ENCODE results near the gene P2RY8.
"Not testable (repeated sequence)": the region's sequence is repeated elsewhere in the genome, so short reads cannot be mapped to it uniquely, and the experiment has no call there.

The P2RY8 gene

GRCh38 chrX:1442016-1442665 lies 94.8 kb downstream of the P2RY8 start:
- no peak for DNase-seq

- DNase-seq: no peak
Measured at GRCh38 chrX:1440506-1440905, 96.5 kb downstream of the P2RY8 start.

GRCh38 chrX:1435241-1435895 lies 101.6 kb downstream of the P2RY8 start:
- DNase-seq: no peak

- no peak for DNase-seq
Measured at GRCh38 chrX:1434871-1435240, 102.1 kb downstream of the P2RY8 start.

- DNase-seq: no peak
Measured at GRCh38 chrX:1433646-1434357, 103.2 kb downstream of the P2RY8 start.

GRCh38 chrX:1430451-1430850 lies 106.5 kb downstream of the P2RY8 start:
- DNase-seq: no peak

- DNase-seq: no peak
Measured at GRCh38 chrX:1427756-1428155, 109.2 kb downstream of the P2RY8 start.

- not testable (repeated sequence) for DNase-seq
Measured at GRCh38 chrX:1426321-1426720, 110.7 kb downstream of the P2RY8 start.

- no peak for DNase-seq
Measured at GRCh38 chrX:1425381-1425780, 111.6 kb downstream of the P2RY8 start.

GRCh38 chrX:1424147-1424851 lies 112.7 kb downstream of the P2RY8 start:
- no peak for DNase-seq

- DNase-seq: no peak
Measured at GRCh38 chrX:1423215-1423614, 113.8 kb downstream of the P2RY8 start.

GRCh38 chrX:1422135-1422465 lies 114.9 kb downstream of the P2RY8 start:
- DNase-seq: no peak

- DNase-seq: no peak
Measured at GRCh38 chrX:1421433-1422134, 115.4 kb downstream of the P2RY8 start.

- DNase-seq: no peak
Measured at GRCh38 chrX:1420371-1420770, 116.6 kb downstream of the P2RY8 start.

- no peak for DNase-seq
Measured at GRCh38 chrX:1419545-1420355, 117.2 kb downstream of the P2RY8 start.

GRCh38 chrX:1418901-1419544 lies 118.0 kb downstream of the P2RY8 start:
- DNase-seq: no peak

- no peak for DNase-seq
Measured at GRCh38 chrX:1417921-1418771, 118.8 kb downstream of the P2RY8 start.

GRCh38 chrX:1416965-1417760 lies 119.8 kb downstream of the P2RY8 start:
- DNase-seq: no peak

- no peak for DNase-seq
Measured at GRCh38 chrX:1416327-1416784, 120.6 kb downstream of the P2RY8 start.

All from activated CD4-positive, alpha-beta T cell treated with anti-CD3 and anti-CD28 coated beads for 1 hour (primary cell).